PC-3 (cell line): Measurements from ENCODE around the gene GLCE. TPM values are rescaled to one million over a fixed set of nuclear protein-coding genes. Genes with fewer than 3 reads are reported as not detected.

ENCODE experiments used
- ATAC-seq: fragments of 200-7000 bp; cut with Tn5 transposase; 2 replicates; pipeline ENCODE4 v1.9.1; 2020; ENCODE audit warnings: mild to moderate bottlenecking, moderate library complexity
- BruUV-seq: library from RNA; stranded (reverse); fragments of 400-500 nt; replicated peaks from 2 replicates; lab custom pipeline; 2021; lab: Mats Ljungman, UMichigan
- CTCF ChIA-PET: fragments of 300-600 bp; sonication (Branson Sonifier 250); formaldehyde crosslinking; loops from one replicate; lab custom pipeline; 2022; ENCODE audit warnings: antibody characterized with exemption; lab: Charles Lee
- POLR2A ChIA-PET: fragments of 300-600 bp; sonication (Branson Sonifier 250); formaldehyde crosslinking; loops from one replicate; lab custom pipeline; 2022; ENCODE audit warnings: antibody characterized with exemption; ENCODE audit not compliant: unreplicated experiment; lab: Charles Lee
- DNase-seq: peaks from one replicate; pipeline ENCODE4 v3.0.0-alpha.2; 2015
- H2AFZ ChIP-seq: fragments of 300-600 bp; sonication (generic); 2 replicates; pipeline ENCODE4 v1.6.0; 2016; ENCODE audit warnings: antibody characterized with exemption, low read length
- H3F3A ChIP-seq: fragments of 300-600 bp; sonication (generic); one replicate; pipeline ENCODE4 v1.6.0; 2017; ENCODE audit warnings: antibody characterized with exemption, low read length, control low read depth, mild to moderate bottlenecking; ENCODE audit not compliant: unreplicated experiment
- H3K27ac ChIP-seq: fragments of 300-600 bp; sonication (generic); 2 replicates; pipeline ENCODE4 v1.5.1; 2016; ENCODE audit warnings: mild to moderate bottlenecking, low read length
- H3K27me3 ChIP-seq: fragments of 300-600 bp; sonication (generic); 2 replicates; pipeline ENCODE4 v1.6.1; 2016; ENCODE audit warnings: low read length, mixed read lengths
- H3K36me3 ChIP-seq: fragments of 300-600 bp; sonication (generic); 2 replicates; pipeline ENCODE4 v1.6.1; 2016; ENCODE audit warnings: low read depth, mixed run types, low read length, mixed read lengths
- H3K4me1 ChIP-seq: fragments of 300-600 bp; sonication (generic); 2 replicates; pipeline ENCODE4 v1.5.1; 2016; ENCODE audit warnings: low read length; ENCODE audit not compliant: insufficient read depth
- H3K4me2 ChIP-seq: fragments of 300-600 bp; sonication (generic); 2 replicates; pipeline ENCODE4 v1.6.0; 2016; ENCODE audit warnings: low read length
- H3K4me3 ChIP-seq: fragments of 300-600 bp; sonication (generic); 2 replicates; pipeline ENCODE4 v1.5.1; 2016; ENCODE audit warnings: mild to moderate bottlenecking, low read length, mixed read lengths
- H3K79me2 ChIP-seq: fragments of 300-600 bp; sonication (generic); 2 replicates; pipeline ENCODE4 v1.6.1; 2017; ENCODE audit warnings: low read length, mixed read lengths
- H3K9ac ChIP-seq: fragments of 300-600 bp; sonication (generic); 2 replicates; pipeline ENCODE4 v1.6.0; 2016; ENCODE audit warnings: mild to moderate bottlenecking, low read length
- H3K9me2 ChIP-seq: fragments of 300-600 bp; sonication (generic); replicated peaks from 2 replicates; pipeline ENCODE4 v1.6.1; 2016; ENCODE audit warnings: mixed run types, low read length, mixed read lengths
- H3K9me3 ChIP-seq: fragments of 300-600 bp; sonication (generic); 2 replicates; pipeline ENCODE4 v1.6.1; 2016; ENCODE audit warnings: low read length, mixed read lengths
- H4K20me1 ChIP-seq: fragments of 300-600 bp; sonication (generic); 2 replicates; pipeline ENCODE4 v1.6.1; 2016; ENCODE audit warnings: low read length, mixed read lengths
- EZH2 ChIP-seq: fragments of 300-600 bp; sonication (generic); IDR thresholded peaks from one replicate; pipeline ENCODE4 v1.6.1; 2017; ENCODE audit warnings: antibody characterized with exemption, mild to moderate bottlenecking, low read length; ENCODE audit not compliant: unreplicated experiment
- EZH2phosphoT487 ChIP-seq: fragments of 300-600 bp; sonication (generic); IDR thresholded peaks from 2 replicates; pipeline ENCODE4 v1.6.1; 2018; ENCODE audit warnings: mild to moderate bottlenecking, antibody characterized with exemption, low read length, borderline replicate concordance
- intact Hi-C: fragments of 100-400 bp; cut with micrococcal nuclease; formaldehyde crosslinking; loops from 2 replicates; pipeline ENCODE4 v1.9.0; 2023
- total RNA-seq: library from RNA; depleted of rRNA; stranded (reverse); fragments of >200 nt; gene quantifications from 2 replicates; pipeline ENCODE4 v1.2.3, GENCODE V29; 2014
- TF ChIP-seq, protein P1 (sequence below): fragments of 300-600 bp; sonication (generic); conservative IDR thresholded peaks from 2 replicates; pipeline ENCODE4 v1.5.1; 2017; ENCODE audit warnings: antibody characterized with exemption, low read depth, mild to moderate bottlenecking, low read length

Gene GLCE
- total RNA-seq, 1 experiment from 2014 or later = 15.4 TPM

- H2AFZ ChIP-seq = peak overlapping the region; percentile 79
- peaks cover 24% of the 10 kb centered on the region for H3K4me1 ChIP-seq
- peak overlapping the region; percentile 93; the same call in 1 of the 2 replicates for H3K9ac ChIP-seq
- peak overlapping the region; percentile 93 for H3K4me3 ChIP-seq
- ChIA-PET CTCF (no interaction called here), POLR2A (no interaction called here)
- TSS peak; percentile 30 for BruUV-seq
- intact Hi-C loops = loop anchor here (2.0 kb wide), 2 partner anchors 63 to 101 kb away; no protein-coding TSS in a partner anchor
- no peaks in the 10 kb centered on the region for H3K27me3 ChIP-seq
- H3K9me2 ChIP-seq = no peaks in the 10 kb centered on the region
- no peaks in the 10 kb centered on the region for H3K36me3 ChIP-seq
- peak overlapping the region; percentile 97 for H3K4me2 ChIP-seq
- no peak for TF ChIP-seq EZH2
- TF ChIP-seq, protein P1, sequence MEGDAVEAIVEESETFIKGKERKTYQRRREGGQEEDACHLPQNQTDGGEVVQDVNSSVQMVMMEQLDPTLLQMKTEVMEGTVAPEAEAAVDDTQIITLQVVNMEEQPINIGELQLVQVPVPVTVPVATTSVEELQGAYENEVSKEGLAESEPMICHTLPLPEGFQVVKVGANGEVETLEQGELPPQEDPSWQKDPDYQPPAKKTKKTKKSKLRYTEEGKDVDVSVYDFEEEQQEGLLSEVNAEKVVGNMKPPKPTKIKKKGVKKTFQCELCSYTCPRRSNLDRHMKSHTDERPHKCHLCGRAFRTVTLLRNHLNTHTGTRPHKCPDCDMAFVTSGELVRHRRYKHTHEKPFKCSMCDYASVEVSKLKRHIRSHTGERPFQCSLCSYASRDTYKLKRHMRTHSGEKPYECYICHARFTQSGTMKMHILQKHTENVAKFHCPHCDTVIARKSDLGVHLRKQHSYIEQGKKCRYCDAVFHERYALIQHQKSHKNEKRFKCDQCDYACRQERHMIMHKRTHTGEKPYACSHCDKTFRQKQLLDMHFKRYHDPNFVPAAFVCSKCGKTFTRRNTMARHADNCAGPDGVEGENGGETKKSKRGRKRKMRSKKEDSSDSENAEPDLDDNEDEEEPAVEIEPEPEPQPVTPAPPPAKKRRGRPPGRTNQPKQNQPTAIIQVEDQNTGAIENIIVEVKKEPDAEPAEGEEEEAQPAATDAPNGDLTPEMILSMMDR = no peak; the same call in 1 of the 2 replicates
- H3F3A ChIP-seq = no peaks in the 10 kb centered on the region
- ATAC-seq (no peak), DNase-seq (no peak)
- no peaks in the 10 kb centered on the region for H4K20me1 ChIP-seq
- H3K79me2 ChIP-seq = peaks cover 48% of the 10 kb centered on the region
- H3K27ac ChIP-seq = no peak overlapping the region
- no peaks in the 10 kb centered on the region for H3K9me3 ChIP-seq
These were observed 1.4 kb downstream of the GLCE start for GRCh38 chr15:69161878-69162213.

- ChIA-PET CTCF (no interaction called here), POLR2A (no interaction called here)
- DNase-seq (no peak), ATAC-seq (no peak)
- Histone ChIP-seq H3K9ac (no peak overlapping the region), H3K4me3 (no peak overlapping the region), H4K20me1 (no peaks in the 10 kb centered on the region), H3K27ac (no peak overlapping the region), H3K36me3 (no peaks in the 10 kb centered on the region), H3K79me2 (peaks cover 48% of the 10 kb centered on the region), H3K9me3 (no peaks in the 10 kb centered on the region), H3K9me2 (no peaks in the 10 kb centered on the region), H3K4me2 (no peak overlapping the region), H3K27me3 (no peaks in the 10 kb centered on the region), H3F3A (no peaks in the 10 kb centered on the region), H3K4me1 (peaks cover 24% of the 10 kb centered on the region), H2AFZ (no peak overlapping the region)
- TSS peak; percentile 14 for BruUV-seq
- TF ChIP-seq, protein P1 = no peak
- TF ChIP-seq EZH2 (no peak), EZH2phosphoT487 (no peak)
- intact Hi-C loops = no loop called here
These were observed 2.8 kb downstream of the GLCE start for GRCh38 chr15:69163141-69163669.

GRCh38 chr15:69164807-69165636 is 4.6 kb downstream of the GLCE start:
- Histone ChIP-seq H3F3A (no peaks in the 10 kb centered on the region), H3K27me3 (no peaks in the 10 kb centered on the region)

More at GRCh38 chr15:69164807-69165636, 4.6 kb downstream of the GLCE start:
- Histone ChIP-seq H4K20me1 (no peaks in the 10 kb centered on the region), H3K9me2 (no peaks in the 10 kb centered on the region), H3K4me2 (peak overlapping the region; percentile 20; the same call in 1 of the 2 replicates), H3K79me2 (peaks cover 48% of the 10 kb centered on the region), H3K36me3 (no peaks in the 10 kb centered on the region), H3K27ac (no peak overlapping the region), H2AFZ (no peak overlapping the region), H3K4me3 (no peak overlapping the region), H3K4me1 (peaks cover 16% of the 10 kb centered on the region; the same call in 1 of the 2 replicates), H3K9ac (no peak overlapping the region), H3K9me3 (no peaks in the 10 kb centered on the region)
- intact Hi-C loops = no loop called here
- TF ChIP-seq, protein P1 = no peak
- TF ChIP-seq EZH2 (no peak), EZH2phosphoT487 (no peak)
- no TSS peak for BruUV-seq
- ATAC-seq = peak; percentile 12
- DNase-seq = peak; percentile 50
- CTCF ChIA-PET = no interaction called here
- POLR2A ChIA-PET = interaction anchor here (0.6 kb wide), 1 partner anchor 51 kb away, joined by 12 read pairs; no protein-coding TSS in a partner anchor
